ENCODE data around the gene CNTN2. TPM values are rescaled to one million over a fixed set of nuclear protein-coding genes. Genes with fewer than 3 reads are reported as not detected.

The CNTN2 gene
- total RNA-seq, 6 experiments from 2014 or later, result not detected

DNA sequence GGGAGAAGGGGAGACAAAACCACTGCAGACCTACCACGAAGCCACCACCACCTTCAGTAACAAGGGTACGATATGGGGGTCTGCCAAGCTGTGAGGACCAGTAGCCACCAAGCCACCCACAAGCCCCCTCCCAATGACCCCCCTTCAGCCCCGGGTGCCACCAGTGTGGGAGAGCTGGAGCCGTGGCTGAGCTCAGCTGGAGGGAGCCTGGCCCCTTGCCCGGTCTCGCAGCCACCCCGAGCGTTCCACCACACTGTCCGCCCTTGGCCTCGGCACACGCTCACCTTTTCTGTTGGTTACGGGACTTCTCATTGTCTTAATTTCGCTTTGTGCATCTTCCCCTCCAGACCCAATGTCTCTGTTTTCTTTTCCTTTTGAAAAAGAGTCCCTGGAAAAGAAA lies 26.4 kb upstream of the CNTN2 start:
- Mint-ChIP-seq H3K4me3 (no peak overlapping the region), H3K36me3 (ENCODE audit: low read depth) (no peaks in the 10 kb centered on the region), H3K27me3 (ENCODE audit: insufficient read depth) (peaks cover 40% of the 10 kb centered on the region), H3K9me3 (no peaks in the 10 kb centered on the region), H3K27ac (no peak overlapping the region), H3K4me1 (ENCODE audit: low read depth) (no peaks in the 10 kb centered on the region)
- no peak for DNase-seq
- TF ChIP-seq, protein P1, sequence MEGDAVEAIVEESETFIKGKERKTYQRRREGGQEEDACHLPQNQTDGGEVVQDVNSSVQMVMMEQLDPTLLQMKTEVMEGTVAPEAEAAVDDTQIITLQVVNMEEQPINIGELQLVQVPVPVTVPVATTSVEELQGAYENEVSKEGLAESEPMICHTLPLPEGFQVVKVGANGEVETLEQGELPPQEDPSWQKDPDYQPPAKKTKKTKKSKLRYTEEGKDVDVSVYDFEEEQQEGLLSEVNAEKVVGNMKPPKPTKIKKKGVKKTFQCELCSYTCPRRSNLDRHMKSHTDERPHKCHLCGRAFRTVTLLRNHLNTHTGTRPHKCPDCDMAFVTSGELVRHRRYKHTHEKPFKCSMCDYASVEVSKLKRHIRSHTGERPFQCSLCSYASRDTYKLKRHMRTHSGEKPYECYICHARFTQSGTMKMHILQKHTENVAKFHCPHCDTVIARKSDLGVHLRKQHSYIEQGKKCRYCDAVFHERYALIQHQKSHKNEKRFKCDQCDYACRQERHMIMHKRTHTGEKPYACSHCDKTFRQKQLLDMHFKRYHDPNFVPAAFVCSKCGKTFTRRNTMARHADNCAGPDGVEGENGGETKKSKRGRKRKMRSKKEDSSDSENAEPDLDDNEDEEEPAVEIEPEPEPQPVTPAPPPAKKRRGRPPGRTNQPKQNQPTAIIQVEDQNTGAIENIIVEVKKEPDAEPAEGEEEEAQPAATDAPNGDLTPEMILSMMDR (IDR thresholded peaks at IDR 0.05), result no peak

DNA sequence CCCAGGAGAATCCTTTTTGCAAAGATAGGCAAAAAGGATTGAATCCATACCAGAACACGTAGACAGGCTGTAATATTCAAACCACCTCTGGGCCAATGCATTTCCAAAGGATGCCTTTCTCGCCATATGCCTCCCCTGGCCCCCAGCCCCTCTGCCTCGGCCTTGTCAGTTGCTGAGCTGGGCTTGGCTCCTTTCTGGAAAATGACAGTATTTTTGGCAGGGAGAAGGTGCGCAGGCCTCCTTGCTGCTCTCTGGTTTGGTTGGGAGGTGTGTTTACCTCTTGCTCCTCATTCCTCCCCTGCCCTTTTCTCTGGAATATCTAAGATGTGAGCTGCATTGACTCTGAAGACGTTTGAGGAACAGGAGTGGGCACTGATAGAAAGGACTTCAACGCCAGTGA lies 26.0 kb upstream of the CNTN2 start:
- TF ChIP-seq, protein P1 (IDR thresholded peaks at IDR 0.05), result no peak
- no peaks in the 10 kb centered on the region for H3K9me3 Mint-ChIP-seq
- H3K4me3 Mint-ChIP-seq, result no peak overlapping the region
- no peak for DNase-seq
- no peaks in the 10 kb centered on the region for H3K4me1 Mint-ChIP-seq (ENCODE audit: low read depth)
- H3K27me3 Mint-ChIP-seq (ENCODE audit: insufficient read depth), result peaks cover 45% of the 10 kb centered on the region
- H3K36me3 Mint-ChIP-seq (ENCODE audit: low read depth), result no peaks in the 10 kb centered on the region
- no peak overlapping the region for H3K27ac Mint-ChIP-seq

DNA sequence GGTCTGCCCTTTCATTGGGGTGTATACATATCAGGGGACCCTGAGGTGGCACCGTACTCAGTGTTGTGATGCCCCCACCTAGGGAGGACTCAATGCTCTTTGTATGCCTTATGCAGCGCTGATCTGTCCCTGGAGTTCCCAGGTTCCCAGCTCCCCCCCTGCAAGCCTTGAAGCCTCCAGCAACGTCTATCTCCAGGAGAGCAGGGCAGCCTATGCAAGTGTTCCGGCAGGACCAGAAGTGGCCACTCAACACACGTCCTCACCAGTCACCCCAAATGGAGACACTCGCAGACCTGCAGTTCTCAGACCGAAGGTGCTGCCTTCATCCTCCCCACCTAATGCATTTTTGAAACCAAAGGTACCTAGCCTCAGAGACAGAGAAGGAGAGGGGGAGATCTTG lies 25.2 kb upstream of the CNTN2 start:
- Mint-ChIP-seq H3K27me3 (ENCODE audit: insufficient read depth) (peaks cover 52% of the 10 kb centered on the region), H3K4me1 (ENCODE audit: low read depth) (no peaks in the 10 kb centered on the region), H3K27ac (no peak overlapping the region), H3K36me3 (ENCODE audit: low read depth) (no peaks in the 10 kb centered on the region), H3K4me3 (no peak overlapping the region), H3K9me3 (no peaks in the 10 kb centered on the region)
- no peak for DNase-seq
- TF ChIP-seq, protein P1 (IDR thresholded peaks at IDR 0.05), result no peak

DNA sequence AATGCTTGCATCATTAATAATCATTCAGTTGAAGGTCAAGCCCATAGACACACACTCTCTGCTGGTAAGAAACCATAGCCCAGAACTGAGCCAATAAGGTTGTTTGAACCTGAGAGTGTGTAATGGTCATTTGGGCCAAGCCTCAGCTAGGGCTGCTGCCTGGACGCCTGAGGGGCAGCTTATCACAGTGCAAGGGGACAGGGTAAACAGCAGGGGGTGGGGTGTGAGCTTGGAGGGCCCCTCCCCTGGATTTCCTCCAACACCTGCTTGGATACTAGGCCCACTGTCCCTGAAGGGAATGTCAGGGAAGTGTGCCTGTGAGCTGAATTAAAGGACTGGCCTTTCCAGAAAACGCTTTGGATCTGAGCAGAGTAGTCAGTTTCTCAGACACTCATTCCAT lies 24.6 kb upstream of the CNTN2 start:
- peaks cover 54% of the 10 kb centered on the region for H3K27me3 Mint-ChIP-seq (ENCODE audit: insufficient read depth)
- no peaks in the 10 kb centered on the region for H3K4me1 Mint-ChIP-seq (ENCODE audit: low read depth)
- TF ChIP-seq, protein P1 (IDR thresholded peaks at IDR 0.05), result no peak
- no peak overlapping the region for H3K27ac Mint-ChIP-seq
- H3K4me3 Mint-ChIP-seq, result no peak overlapping the region
- H3K9me3 Mint-ChIP-seq, result no peaks in the 10 kb centered on the region
- H3K36me3 Mint-ChIP-seq (ENCODE audit: low read depth), result no peaks in the 10 kb centered on the region
- DNase-seq, result no peak

DNA sequence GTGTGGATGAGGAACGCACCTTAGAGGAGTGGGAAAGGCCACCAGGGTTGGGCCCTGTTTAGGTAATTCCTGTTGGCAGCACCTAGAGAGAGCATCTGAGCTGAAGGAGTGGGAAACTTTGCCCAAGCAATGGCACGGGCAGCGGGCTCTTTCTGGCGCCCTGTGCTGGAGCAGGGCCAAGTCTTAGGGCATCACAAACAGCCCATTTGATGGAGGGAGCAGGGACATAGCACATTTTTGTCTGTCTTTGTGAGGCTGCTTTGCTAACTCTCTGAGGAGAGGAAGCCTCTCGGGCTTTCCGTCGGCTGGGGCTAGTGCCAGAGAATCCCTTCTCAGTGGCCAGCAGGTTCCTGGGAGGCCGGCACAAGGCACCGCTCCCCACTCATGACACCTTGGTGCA lies 22.5 kb upstream of the CNTN2 start:
- no peak for DNase-seq
- Mint-ChIP-seq H3K4me1 (ENCODE audit: low read depth) (no peaks in the 10 kb centered on the region), H3K27ac (no peak overlapping the region), H3K27me3 (ENCODE audit: insufficient read depth) (peaks cover 55% of the 10 kb centered on the region), H3K9me3 (no peaks in the 10 kb centered on the region), H3K36me3 (ENCODE audit: low read depth) (no peaks in the 10 kb centered on the region), H3K4me3 (no peak overlapping the region)
- TF ChIP-seq, protein P1 (IDR thresholded peaks at IDR 0.05), result no peak

DNA sequence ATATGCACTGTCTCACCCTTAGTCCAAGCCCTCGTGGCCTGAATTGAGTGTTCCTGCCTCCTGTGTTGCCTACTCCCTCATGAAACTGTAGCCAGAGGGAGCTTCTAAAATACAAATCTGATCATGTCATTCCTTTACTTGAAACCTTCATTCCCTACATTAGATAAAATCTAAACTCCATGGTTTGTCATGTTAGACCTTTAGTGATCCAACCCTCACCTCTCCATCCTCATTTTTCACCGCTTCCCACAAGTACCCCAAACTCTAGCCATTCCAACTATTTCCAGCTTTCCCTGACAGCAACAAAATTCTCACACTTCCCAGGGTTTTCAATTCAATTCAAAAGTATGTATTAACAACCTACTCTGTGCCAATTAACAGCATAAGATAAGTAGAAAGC lies 18.3 kb upstream of the CNTN2 start:
- H3K27ac Mint-ChIP-seq, result no peak overlapping the region
- TF ChIP-seq, protein P1 (IDR thresholded peaks at IDR 0.05), result no peak

More for the DNA sequence above, 18.3 kb upstream of the CNTN2 start:
- Mint-ChIP-seq H3K27me3 (ENCODE audit: insufficient read depth) (peaks cover 55% of the 10 kb centered on the region), H3K36me3 (ENCODE audit: low read depth) (no peaks in the 10 kb centered on the region), H3K4me3 (no peak overlapping the region), H3K9me3 (no peaks in the 10 kb centered on the region), H3K4me1 (ENCODE audit: low read depth) (no peaks in the 10 kb centered on the region)
- no peak for DNase-seq

Data from HFFc6 (cell line).